Neuronal stem cell (in vitro differentiated cells): Measurements from ENCODE around the gene RPS6KA5.

ENCODE experiments used
- DNase-seq: peaks from one replicate; pipeline ENCODE4 v3.0.0-alpha.2; 2013; ENCODE audit warnings: low spot score
- H2AFZ ChIP-seq: one replicate; pipeline ENCODE4 v1.6.1; 2013; ENCODE audit warnings: mild to moderate bottlenecking, low read length, inconsistent platforms
- H2AK5ac ChIP-seq: 2 replicates; pipeline ENCODE4 v1.6.1; 2013; ENCODE audit warnings: low read depth, mild to moderate bottlenecking, inconsistent platforms, low read length, moderate library complexity, mixed read lengths
- H2BK120ac ChIP-seq: 2 replicates; pipeline ENCODE4 v1.6.1; 2013; ENCODE audit warnings: low read depth, mild to moderate bottlenecking, inconsistent platforms, low read length, moderate library complexity, mixed read lengths
- H2BK12ac ChIP-seq: one replicate; pipeline ENCODE4 v1.6.1; 2013; ENCODE audit warnings: low read length, inconsistent platforms
- H2BK15ac ChIP-seq: 2 replicates; pipeline ENCODE4 v1.6.1; 2013; ENCODE audit warnings: mild to moderate bottlenecking, low read length, inconsistent platforms, mixed read lengths
- H2BK5ac ChIP-seq: one replicate; pipeline ENCODE4 v1.6.1; 2013; ENCODE audit warnings: inconsistent platforms, mild to moderate bottlenecking, low read length, moderate library complexity
- H3K14ac ChIP-seq: one replicate; pipeline ENCODE4 v1.6.1; 2013; ENCODE audit warnings: low read length, inconsistent platforms
- H3K18ac ChIP-seq: 2 replicates; pipeline ENCODE4 v1.6.1; 2013; ENCODE audit warnings: low read length, inconsistent platforms
- H3K23ac ChIP-seq: 2 replicates; pipeline ENCODE4 v1.6.1; 2013; ENCODE audit warnings: low read depth, mild to moderate bottlenecking, mixed read lengths, low read length, inconsistent platforms; ENCODE audit not compliant: poor library complexity
- H3K27ac ChIP-seq: replicated peaks from 3 replicates; pipeline ENCODE4 v1.5.1; 2013; ENCODE audit warnings: low read length, inconsistent platforms
- H3K27me3 ChIP-seq, 3 experiments: 2 replicates each; pipeline ENCODE4 v1.6.1; 2013; ENCODE audit warnings: low read length in 3 of 3, mild to moderate bottlenecking in 2 of 3, inconsistent platforms in 1 of 3, low read depth in 1 of 3, mixed read lengths in 1 of 3, moderate library complexity in 1 of 3; ENCODE audit not compliant: control insufficient read depth in 3 of 3, insufficient read depth in 3 of 3
- H3K36me3 ChIP-seq, 2 donors: replicated peaks in 1 of 2; 2 replicates each; pipeline ENCODE4 v1.6.1; 2013; ENCODE audit warnings: low read length in 2 of 2; ENCODE audit not compliant: control insufficient read depth in 2 of 2, insufficient read depth in 2 of 2
- H3K4ac ChIP-seq: 2 replicates; pipeline ENCODE4 v1.6.1; 2013; ENCODE audit warnings: inconsistent platforms, mild to moderate bottlenecking, low read length, moderate library complexity
- H3K4me1 ChIP-seq, 2 donors: 1 replicate in 1 of 2; 2 replicates in 1 of 2; pipeline ENCODE4 v1.6.1; 2013; ENCODE audit warnings: low read length in 2 of 2, low read depth in 1 of 2; ENCODE audit not compliant: control insufficient read depth in 2 of 2, insufficient read depth in 1 of 2
- H3K4me2 ChIP-seq: one replicate; pipeline ENCODE4 v1.6.1; 2013; ENCODE audit warnings: mild to moderate bottlenecking, low read length, inconsistent platforms; ENCODE audit not compliant: insufficient read depth, poor library complexity, severe bottlenecking
- H3K4me3 ChIP-seq, 2 donors: 2 replicates each; pipeline ENCODE4 v1.5.1; 2013; ENCODE audit warnings: low read length in 2 of 2, mild to moderate bottlenecking in 2 of 2, inconsistent platforms in 1 of 2, moderate library complexity in 1 of 2
- H3K79me1 ChIP-seq: one replicate; pipeline ENCODE4 v1.6.1; 2013; ENCODE audit warnings: low read depth, mild to moderate bottlenecking, inconsistent platforms, low read length, moderate library complexity
- H3K9ac ChIP-seq: one replicate; pipeline ENCODE4 v1.6.1; 2013; ENCODE audit warnings: mild to moderate bottlenecking, low read depth, low read length, inconsistent platforms; ENCODE audit not compliant: poor library complexity
- H3K9me3 ChIP-seq, 2 donors: replicated peaks in 1 of 2; 2 replicates each; pipeline versions ENCODE3 to v1.6.1; 2013; ENCODE audit warnings: low read length in 2 of 2, mild to moderate bottlenecking in 2 of 2, inconsistent platforms in 1 of 2, low read depth in 1 of 2, mixed read lengths in 1 of 2, moderate library complexity in 1 of 2; ENCODE audit not compliant: control insufficient read depth in 2 of 2, insufficient read depth in 1 of 2
- H4K8ac ChIP-seq: one replicate; pipeline ENCODE4 v1.6.1; 2013; ENCODE audit warnings: low read depth, mild to moderate bottlenecking, inconsistent platforms, low read length, moderate library complexity
- H4K91ac ChIP-seq: one replicate; pipeline ENCODE4 v1.6.1; 2013; ENCODE audit warnings: low read length, low read depth, mild to moderate bottlenecking, inconsistent platforms; ENCODE audit not compliant: poor library complexity
- WGBS, 2 donors: extraction: QIAGEN DNeasy Blood & Tissue Kit; methylation state at CpG; one replicate each; pipeline ENCODE4 v1.1.7; 2013; ENCODE audit warnings: missing lambda C conversion rate in 2 of 2, mixed read lengths in 1 of 2; ENCODE audit not compliant: insufficient read length in 2 of 2, insufficient replicate concordance in 1 of 2; ENCODE audit errors: extremely low coverage in 2 of 2; 5-methylcytosine and 5-hydroxymethylcytosine counted together

The RPS6KA5 gene

DNA sequence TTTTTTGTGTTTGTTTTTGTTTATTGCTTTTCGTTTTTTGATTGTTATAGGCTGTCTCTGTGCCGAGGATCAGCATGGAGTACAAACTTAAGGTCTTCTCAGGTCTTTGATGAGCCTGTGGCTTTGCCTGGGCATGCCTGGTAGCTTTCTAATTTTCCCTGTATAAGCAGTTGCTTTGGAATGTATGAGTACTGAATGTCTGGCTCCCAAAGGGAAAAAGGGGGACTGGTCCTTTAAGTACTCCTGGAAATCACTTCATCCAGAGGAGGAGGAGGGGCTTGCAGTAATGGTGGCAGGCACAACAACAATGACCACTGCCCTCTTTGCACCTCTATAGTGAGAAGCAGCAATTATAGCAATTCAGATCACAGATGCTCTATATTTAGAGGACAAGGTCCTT, 176.7 kb downstream of the RPS6KA5 start:
- Histone ChIP-seq H3K9me3 (peaks cover 4 to 6% of the 10 kb centered on the region in 2 donors), H3K23ac (no peak overlapping the region), H3K9ac (no peak overlapping the region), H3K79me1 (no peaks in the 10 kb centered on the region), H3K4me3 (no peak overlapping the region), H2BK12ac (no peak overlapping the region), H4K8ac (no peak overlapping the region), H2BK120ac (no peak overlapping the region), H3K27me3 (no peaks in the 10 kb centered on the region), H3K4me2 (no peak overlapping the region), H2BK5ac (no peak overlapping the region), H3K18ac (no peak overlapping the region), H3K36me3 (peaks cover 0 to 1% of the 10 kb centered on the region in 2 donors), H2AFZ (no peak overlapping the region), H3K4ac (no peak overlapping the region), H4K91ac (no peak overlapping the region), H3K27ac (no peak overlapping the region), H2BK15ac (no peak overlapping the region), H2AK5ac (no peak overlapping the region), H3K14ac (no peak overlapping the region), H3K4me1 (no peaks in the 10 kb centered on the region)
- DNase-seq, result no peak
- no CpG with 5 or more reads among the region's 2 CpGs for WGBS, 2 donors

DNA sequence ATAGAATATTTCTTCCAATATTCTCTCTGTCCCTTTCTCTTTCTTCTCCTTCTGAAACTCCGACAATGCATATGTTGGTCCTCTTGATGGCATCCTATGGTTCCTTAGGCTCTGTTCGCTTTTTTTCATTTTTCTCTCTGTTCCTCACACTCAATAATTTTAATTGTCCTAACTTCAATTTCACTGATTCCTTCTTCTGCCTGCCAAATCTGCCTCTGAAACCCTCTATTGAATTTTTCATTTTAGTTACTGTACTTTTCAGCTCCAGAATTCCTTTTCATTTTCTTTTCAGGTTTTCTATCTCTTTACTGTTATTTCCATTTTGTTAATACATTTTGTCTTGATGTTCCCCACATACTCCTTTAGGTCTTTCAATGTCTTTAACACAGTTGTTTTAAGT, 177.2 kb downstream of the RPS6KA5 start:
- H3K79me1 ChIP-seq, result no peaks in the 10 kb centered on the region
- no peak overlapping the region for H4K8ac ChIP-seq
- no peak overlapping the region for H2BK12ac ChIP-seq
- no CpG with 5 or more reads among the region's 2 CpGs for WGBS, 2 donors
- H3K14ac ChIP-seq, result no peak overlapping the region
- peaks cover 0 to 1% of the 10 kb centered on the region in 2 donors for H3K36me3 ChIP-seq
- H3K4ac ChIP-seq, result no peak overlapping the region
- no peak overlapping the region for H2AFZ ChIP-seq
- no peak overlapping the region for H4K91ac ChIP-seq
- no peak overlapping the region for H2BK15ac ChIP-seq
- no peak overlapping the region for H2BK120ac ChIP-seq
- H3K4me1 ChIP-seq, result no peaks in the 10 kb centered on the region
- no peak overlapping the region for H2AK5ac ChIP-seq
- no peak overlapping the region for H3K23ac ChIP-seq
- no peak overlapping the region for H2BK5ac ChIP-seq
- no peak for DNase-seq
- H3K4me2 ChIP-seq, result no peak overlapping the region
- H3K9ac ChIP-seq, result no peak overlapping the region
- peaks cover 4 to 6% of the 10 kb centered on the region in 2 donors for H3K9me3 ChIP-seq
- H3K27ac ChIP-seq, result no peak overlapping the region
- no peak overlapping the region for H3K18ac ChIP-seq
- no peaks in the 10 kb centered on the region for H3K27me3 ChIP-seq
- no peak overlapping the region for H3K4me3 ChIP-seq

DNA sequence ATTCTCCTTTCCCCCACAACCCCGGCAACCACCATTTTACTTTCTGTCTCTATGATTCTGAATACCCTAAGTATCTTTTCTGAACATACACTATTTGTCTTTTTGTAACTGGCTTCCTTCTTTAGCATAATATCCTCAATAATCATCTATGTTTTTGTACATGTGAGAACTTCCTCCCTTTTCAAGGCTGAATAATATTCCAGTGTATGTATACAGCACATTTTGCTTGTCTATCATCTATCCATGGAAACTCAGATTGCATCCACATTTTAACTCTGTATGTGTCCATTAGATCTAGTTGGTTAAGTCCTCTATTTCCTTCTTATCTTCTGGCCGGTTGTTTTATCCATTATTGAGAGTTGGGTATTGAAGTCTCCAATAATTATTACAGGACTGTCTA, 180.2 kb downstream of the RPS6KA5 start:
- Histone ChIP-seq H3K9me3 (peaks cover 2 to 6% of the 10 kb centered on the region in 2 donors), H3K18ac (no peak overlapping the region), H2BK15ac (no peak overlapping the region), H3K79me1 (no peaks in the 10 kb centered on the region), H3K14ac (no peak overlapping the region), H3K4me2 (no peak overlapping the region), H2BK12ac (no peak overlapping the region), H2BK120ac (no peak overlapping the region), H2BK5ac (no peak overlapping the region), H3K27me3 (no peaks in the 10 kb centered on the region), H3K9ac (no peak overlapping the region), H2AFZ (no peak overlapping the region), H3K23ac (no peak overlapping the region), H4K8ac (no peak overlapping the region), H3K4ac (no peak overlapping the region), H3K36me3 (no peaks in the 10 kb centered on the region), H2AK5ac (no peak overlapping the region), H3K27ac (no peak overlapping the region), H4K91ac (no peak overlapping the region), H3K4me1 (no peaks in the 10 kb centered on the region), H3K4me3 (no peak overlapping the region)
- WGBS, 2 donors, result no CpG with 5 or more reads among the region's 2 CpGs
- DNase-seq, result no peak

DNA sequence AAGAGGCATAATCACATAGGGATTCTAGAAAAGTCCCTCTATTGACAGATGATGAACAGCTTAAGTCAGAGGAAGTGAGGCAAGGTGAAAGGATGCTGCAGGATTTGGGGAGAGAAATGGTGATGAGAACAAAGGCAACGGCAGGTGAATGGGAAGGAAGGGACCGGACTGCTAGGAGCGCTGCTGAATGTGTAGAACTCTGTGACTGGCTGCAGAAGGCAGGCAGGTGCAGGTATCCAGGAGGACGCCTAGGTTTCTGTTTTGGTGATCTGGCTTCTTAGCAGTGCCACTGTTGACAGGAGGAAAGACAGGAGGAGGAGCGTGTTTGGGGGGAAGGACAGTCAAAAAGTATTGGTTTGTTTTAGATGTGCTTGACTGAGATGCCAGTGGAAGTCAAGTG, 185.8 kb downstream of the RPS6KA5 start:
- H3K18ac ChIP-seq, result no peak overlapping the region
- no CpG with 5 or more reads among the region's 5 CpGs for WGBS, 2 donors
- no peak overlapping the region for H4K8ac ChIP-seq
- no peaks in the 10 kb centered on the region for H3K79me1 ChIP-seq
- H3K4me3 ChIP-seq, result no peak overlapping the region
- no peaks in the 10 kb centered on the region for H3K27me3 ChIP-seq
- no peak for DNase-seq
- no peak overlapping the region for H2BK120ac ChIP-seq
- peaks cover 0 to 3% of the 10 kb centered on the region in 2 donors for H3K36me3 ChIP-seq
- no peak overlapping the region for H3K4ac ChIP-seq
- H3K4me1 ChIP-seq, result peaks cover 5 to 6% of the 10 kb centered on the region in 2 donors
- H2BK15ac ChIP-seq, result no peak overlapping the region
- no peak overlapping the region for H3K9ac ChIP-seq
- no peak overlapping the region for H2AK5ac ChIP-seq
- H2AFZ ChIP-seq, result no peak overlapping the region
- peak overlapping the region; percentile 41 for H3K14ac ChIP-seq
- H3K27ac ChIP-seq, result no peak overlapping the region
- H3K4me2 ChIP-seq, result no peak overlapping the region
- no peak overlapping the region for H4K91ac ChIP-seq
- no peak overlapping the region for H2BK12ac ChIP-seq
- H3K9me3 ChIP-seq, result no peaks in the 10 kb centered on the region
- H2BK5ac ChIP-seq, result no peak overlapping the region
- H3K23ac ChIP-seq, result no peak overlapping the region
